GM12878 (cell line): ENCODE data around the gene EIF2B1. TPM values are rescaled to one million over a fixed set of nuclear protein-coding genes. Genes with fewer than 3 reads are reported as not detected.

Experiments
- CBFB ChIP-seq: IDR thresholded peaks from 2 replicates; pipeline ENCODE4 v1.6.1; 2016; ENCODE audit warnings: antibody characterized with exemption, low read depth
- CBX5 ChIP-seq: sonication (generic); IDR thresholded peaks from 2 replicates; pipeline ENCODE4 v1.6.1; 2016; ENCODE audit warnings: low read depth, moderate library complexity, mild to moderate bottlenecking, inconsistent platforms
- CHD1 ChIP-seq: IDR thresholded peaks from 2 replicates; pipeline ENCODE4 v1.6.1; 2012; ENCODE audit warnings: low read depth, low read length, improper control_type of control experiment
- FOS ChIP-seq: IDR thresholded peaks from 3 replicates; pipeline ENCODE4 v1.6.1; 2011; ENCODE audit warnings: borderline replicate concordance; ENCODE audit not compliant: insufficient read length; ENCODE audit errors: extremely low read depth
- IKZF2 ChIP-seq, 2 experiments: fragments of 450-650 bp; IDR thresholded peaks; 2 replicates each; pipeline ENCODE4 v1.6.1; 2017; ENCODE audit warnings: mild to moderate bottlenecking in 2 of 2, moderate library complexity in 2 of 2
- MEF2B ChIP-seq: fragments of 450-650 bp; IDR thresholded peaks from 2 replicates; pipeline ENCODE4 v1.6.1; 2018; ENCODE audit warnings: mild to moderate bottlenecking, moderate library complexity; ENCODE audit not compliant: partially characterized antibody, poor library complexity, severe bottlenecking
- MTA3 ChIP-seq: IDR thresholded peaks from 2 replicates; pipeline ENCODE4 v1.6.1; 2012; ENCODE audit warnings: low read length, inconsistent platforms, borderline replicate concordance
- PML ChIP-seq: IDR thresholded peaks from 2 replicates; pipeline ENCODE4 v1.6.1; 2012; ENCODE audit warnings: low read length, inconsistent platforms
- RB1 ChIP-seq: fragments of 450-650 bp; formaldehyde crosslinking; IDR thresholded peaks from 2 replicates; pipeline ENCODE4 v1.6.1; 2017; ENCODE audit warnings: mild to moderate bottlenecking, borderline replicate concordance
- YY1 ChIP-seq: IDR thresholded peaks from 2 replicates; pipeline ENCODE4 v1.6.1; 2011; ENCODE audit warnings: low read depth, mild to moderate bottlenecking, low read length
- ZNF207 ChIP-seq: fragments of 450-650 bp; IDR thresholded peaks from 2 replicates; pipeline ENCODE4 v1.6.1; 2014; ENCODE audit warnings: antibody characterized with exemption, mild to moderate bottlenecking, borderline replicate concordance
- polyA plus RNA-seq, 11 experiments: library from polyadenylated mRNA; depleted of rRNA in 4 of 11; unstranded in 6 of 11; stranded (reverse) in 5 of 11; fragments of >200 nt; fragmentation: Nextera tagmentation in 4 of 11; fragmentation: Illumina TruSeq in 1 of 11; extraction: Ambion mirVana in 4 of 11; extraction: Trizol in 1 of 11; gene quantifications; 1 replicate in 1 of 11; 2 replicates in 10 of 11; pipeline versions ENCODE4 v1.2.1 to v1.2.3, GENCODE V29; 2011 to 2016; ENCODE audit warnings: inconsistent platforms in 2 of 11, missing spikeins in 2 of 11, low read depth in 1 of 11
- total RNA-seq, 4 experiments: library from RNA; depleted of rRNA in 3 of 4; stranded (reverse); fragments of >200 nt in 3 of 4; fragmentation: Illumina TruSeq in 1 of 4; extraction: Trizol in 1 of 4; gene quantifications; 2 replicates each; pipeline versions ENCODE4 v1.2.1 to v1.2.3, GENCODE V29; 2013 to 2021
- TF ChIP-seq, protein P1 (sequence below): fragments of 450-650 bp; IDR thresholded peaks from 2 replicates; pipeline ENCODE4 v1.6.1; 2017; ENCODE audit warnings: mild to moderate bottlenecking, low read depth, inconsistent platforms; ENCODE audit not compliant: poor library complexity, severe bottlenecking
- TF ChIP-seq, protein P2 (sequence below): fragments of 450-650 bp; IDR thresholded peaks from 2 replicates; pipeline ENCODE4 v1.6.1; 2016; ENCODE audit warnings: mild to moderate bottlenecking
- TF ChIP-seq, protein P3 (sequence below): fragments of 450-650 bp; IDR thresholded peaks from 2 replicates; pipeline ENCODE4 v1.6.1; 2014; ENCODE audit warnings: mild to moderate bottlenecking
- TF ChIP-seq, protein P4 (sequence below): IDR thresholded peaks from 2 replicates; pipeline ENCODE4 v1.6.1; 2011; ENCODE audit warnings: borderline replicate concordance, low read depth, mild to moderate bottlenecking, moderate library complexity, low read length; ENCODE audit not compliant: insufficient read depth, poor library complexity, severe bottlenecking
- TF ChIP-seq, protein P5 (sequence below): IDR thresholded peaks from 2 replicates; pipeline ENCODE4 v1.6.1; 2012; ENCODE audit warnings: improper control_type of control experiment, low read depth, low read length; ENCODE audit not compliant: insufficient replicate concordance

EIF2B1 gene
- total and polyA plus RNA-seq, 10 of the 15 experiments (the other 5 are each of a cell fraction or from before 2014, with no cell fraction given), result 17.6 to 131 (median 49.1) TPM

DNA sequence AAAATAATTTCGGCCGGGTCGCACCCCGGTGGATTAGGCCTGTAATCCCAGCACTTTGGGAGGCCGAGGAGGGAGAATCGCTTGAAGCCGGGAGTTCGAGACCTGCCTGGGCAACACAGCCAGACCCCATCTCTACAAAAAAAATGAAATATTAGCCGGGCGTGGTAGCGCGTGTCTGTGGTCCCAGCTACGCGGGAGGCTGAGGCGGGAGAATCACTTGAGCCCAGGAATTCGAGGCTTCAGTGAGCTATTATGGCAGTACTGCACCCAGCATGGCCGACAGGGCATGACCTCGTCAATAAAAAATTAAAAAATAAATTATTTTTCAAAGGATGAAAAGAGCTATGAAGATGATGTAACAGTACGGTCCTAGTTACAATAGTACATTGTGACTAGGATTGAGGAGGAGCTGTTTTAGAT lies 666 bp upstream of the EIF2B1 start (continued):
- TF ChIP-seq, protein P1, sequence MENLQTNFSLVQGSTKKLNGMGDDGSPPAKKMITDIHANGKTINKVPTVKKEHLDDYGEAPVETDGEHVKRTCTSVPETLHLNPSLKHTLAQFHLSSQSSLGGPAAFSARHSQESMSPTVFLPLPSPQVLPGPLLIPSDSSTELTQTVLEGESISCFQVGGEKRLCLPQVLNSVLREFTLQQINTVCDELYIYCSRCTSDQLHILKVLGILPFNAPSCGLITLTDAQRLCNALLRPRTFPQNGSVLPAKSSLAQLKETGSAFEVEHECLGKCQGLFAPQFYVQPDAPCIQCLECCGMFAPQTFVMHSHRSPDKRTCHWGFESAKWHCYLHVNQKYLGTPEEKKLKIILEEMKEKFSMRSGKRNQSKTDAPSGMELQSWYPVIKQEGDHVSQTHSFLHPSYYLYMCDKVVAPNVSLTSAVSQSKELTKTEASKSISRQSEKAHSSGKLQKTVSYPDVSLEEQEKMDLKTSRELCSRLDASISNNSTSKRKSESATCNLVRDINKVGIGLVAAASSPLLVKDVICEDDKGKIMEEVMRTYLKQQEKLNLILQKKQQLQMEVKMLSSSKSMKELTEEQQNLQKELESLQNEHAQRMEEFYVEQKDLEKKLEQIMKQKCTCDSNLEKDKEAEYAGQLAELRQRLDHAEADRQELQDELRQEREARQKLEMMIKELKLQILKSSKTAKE, result peak; percentile 1
- TF ChIP-seq ZNF207, result no peak
- TF ChIP-seq MTA3, result no peak
- TF ChIP-seq YY1, result peak; percentile 68
- TF ChIP-seq, protein P2, sequence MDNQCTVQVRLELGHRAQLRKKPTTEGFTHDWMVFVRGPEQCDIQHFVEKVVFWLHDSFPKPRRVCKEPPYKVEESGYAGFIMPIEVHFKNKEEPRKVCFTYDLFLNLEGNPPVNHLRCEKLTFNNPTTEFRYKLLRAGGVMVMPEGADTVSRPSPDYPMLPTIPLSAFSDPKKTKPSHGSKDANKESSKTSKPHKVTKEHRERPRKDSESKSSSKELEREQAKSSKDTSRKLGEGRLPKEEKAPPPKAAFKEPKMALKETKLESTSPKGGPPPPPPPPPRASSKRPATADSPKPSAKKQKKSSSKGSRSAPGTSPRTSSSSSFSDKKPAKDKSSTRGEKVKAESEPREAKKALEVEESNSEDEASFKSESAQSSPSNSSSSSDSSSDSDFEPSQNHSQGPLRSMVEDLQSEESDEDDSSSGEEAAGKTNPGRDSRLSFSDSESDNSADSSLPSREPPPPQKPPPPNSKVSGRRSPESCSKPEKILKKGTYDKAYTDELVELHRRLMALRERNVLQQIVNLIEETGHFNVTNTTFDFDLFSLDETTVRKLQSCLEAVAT, result no peak
- TF ChIP-seq RB1, result no peak
- TF ChIP-seq, protein P3, sequence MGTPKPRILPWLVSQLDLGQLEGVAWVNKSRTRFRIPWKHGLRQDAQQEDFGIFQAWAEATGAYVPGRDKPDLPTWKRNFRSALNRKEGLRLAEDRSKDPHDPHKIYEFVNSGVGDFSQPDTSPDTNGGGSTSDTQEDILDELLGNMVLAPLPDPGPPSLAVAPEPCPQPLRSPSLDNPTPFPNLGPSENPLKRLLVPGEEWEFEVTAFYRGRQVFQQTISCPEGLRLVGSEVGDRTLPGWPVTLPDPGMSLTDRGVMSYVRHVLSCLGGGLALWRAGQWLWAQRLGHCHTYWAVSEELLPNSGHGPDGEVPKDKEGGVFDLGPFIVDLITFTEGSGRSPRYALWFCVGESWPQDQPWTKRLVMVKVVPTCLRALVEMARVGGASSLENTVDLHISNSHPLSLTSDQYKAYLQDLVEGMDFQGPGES, result no peak
- TF ChIP-seq, protein P4, sequence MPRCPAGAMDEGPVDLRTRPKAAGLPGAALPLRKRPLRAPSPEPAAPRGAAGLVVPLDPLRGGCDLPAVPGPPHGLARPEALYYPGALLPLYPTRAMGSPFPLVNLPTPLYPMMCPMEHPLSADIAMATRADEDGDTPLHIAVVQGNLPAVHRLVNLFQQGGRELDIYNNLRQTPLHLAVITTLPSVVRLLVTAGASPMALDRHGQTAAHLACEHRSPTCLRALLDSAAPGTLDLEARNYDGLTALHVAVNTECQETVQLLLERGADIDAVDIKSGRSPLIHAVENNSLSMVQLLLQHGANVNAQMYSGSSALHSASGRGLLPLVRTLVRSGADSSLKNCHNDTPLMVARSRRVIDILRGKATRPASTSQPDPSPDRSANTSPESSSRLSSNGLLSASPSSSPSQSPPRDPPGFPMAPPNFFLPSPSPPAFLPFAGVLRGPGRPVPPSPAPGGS, result no peak
- TF ChIP-seq MEF2B, result no peak
- 0 out of 4 replicates have a peak, but pooled peaks of 1 of the 2 experiments have one; percentile 9 for TF ChIP-seq IKZF2 (IDR thresholded peaks at IDR 0.05)
- TF ChIP-seq CBFB, result no peak
- TF ChIP-seq PML, result no peak
- no peak for TF ChIP-seq FOS
- TF ChIP-seq, protein P5, sequence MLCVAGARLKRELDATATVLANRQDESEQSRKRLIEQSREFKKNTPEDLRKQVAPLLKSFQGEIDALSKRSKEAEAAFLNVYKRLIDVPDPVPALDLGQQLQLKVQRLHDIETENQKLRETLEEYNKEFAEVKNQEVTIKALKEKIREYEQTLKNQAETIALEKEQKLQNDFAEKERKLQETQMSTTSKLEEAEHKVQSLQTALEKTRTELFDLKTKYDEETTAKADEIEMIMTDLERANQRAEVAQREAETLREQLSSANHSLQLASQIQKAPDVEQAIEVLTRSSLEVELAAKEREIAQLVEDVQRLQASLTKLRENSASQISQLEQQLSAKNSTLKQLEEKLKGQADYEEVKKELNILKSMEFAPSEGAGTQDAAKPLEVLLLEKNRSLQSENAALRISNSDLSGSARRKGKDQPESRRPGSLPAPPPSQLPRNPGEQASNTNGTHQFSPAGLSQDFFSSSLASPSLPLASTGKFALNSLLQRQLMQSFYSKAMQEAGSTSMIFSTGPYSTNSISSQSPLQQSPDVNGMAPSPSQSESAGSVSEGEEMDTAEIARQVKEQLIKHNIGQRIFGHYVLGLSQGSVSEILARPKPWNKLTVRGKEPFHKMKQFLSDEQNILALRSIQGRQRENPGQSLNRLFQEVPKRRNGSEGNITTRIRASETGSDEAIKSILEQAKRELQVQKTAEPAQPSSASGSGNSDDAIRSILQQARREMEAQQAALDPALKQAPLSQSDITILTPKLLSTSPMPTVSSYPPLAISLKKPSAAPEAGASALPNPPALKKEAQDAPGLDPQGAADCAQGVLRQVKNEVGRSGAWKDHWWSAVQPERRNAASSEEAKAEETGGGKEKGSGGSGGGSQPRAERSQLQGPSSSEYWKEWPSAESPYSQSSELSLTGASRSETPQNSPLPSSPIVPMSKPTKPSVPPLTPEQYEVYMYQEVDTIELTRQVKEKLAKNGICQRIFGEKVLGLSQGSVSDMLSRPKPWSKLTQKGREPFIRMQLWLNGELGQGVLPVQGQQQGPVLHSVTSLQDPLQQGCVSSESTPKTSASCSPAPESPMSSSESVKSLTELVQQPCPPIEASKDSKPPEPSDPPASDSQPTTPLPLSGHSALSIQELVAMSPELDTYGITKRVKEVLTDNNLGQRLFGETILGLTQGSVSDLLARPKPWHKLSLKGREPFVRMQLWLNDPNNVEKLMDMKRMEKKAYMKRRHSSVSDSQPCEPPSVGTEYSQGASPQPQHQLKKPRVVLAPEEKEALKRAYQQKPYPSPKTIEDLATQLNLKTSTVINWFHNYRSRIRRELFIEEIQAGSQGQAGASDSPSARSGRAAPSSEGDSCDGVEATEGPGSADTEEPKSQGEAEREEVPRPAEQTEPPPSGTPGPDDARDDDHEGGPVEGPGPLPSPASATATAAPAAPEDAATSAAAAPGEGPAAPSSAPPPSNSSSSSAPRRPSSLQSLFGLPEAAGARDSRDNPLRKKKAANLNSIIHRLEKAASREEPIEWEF, result no peak
- no peak for TF ChIP-seq CHD1
- no peak for TF ChIP-seq CBX5
